ENCODE measurements around the gene MAP3K10. TPM values are rescaled to one million over a fixed set of nuclear protein-coding genes. Genes with fewer than 3 reads are reported as not detected.
"Not testable (repeated sequence)": the region's sequence is repeated elsewhere in the genome, so short reads cannot be mapped to it uniquely, and the experiment has no call there.

The MAP3K10 gene
- total RNA-seq, 2 donors from 2014 or later: 12.3 to 13.6 TPM

DNA sequence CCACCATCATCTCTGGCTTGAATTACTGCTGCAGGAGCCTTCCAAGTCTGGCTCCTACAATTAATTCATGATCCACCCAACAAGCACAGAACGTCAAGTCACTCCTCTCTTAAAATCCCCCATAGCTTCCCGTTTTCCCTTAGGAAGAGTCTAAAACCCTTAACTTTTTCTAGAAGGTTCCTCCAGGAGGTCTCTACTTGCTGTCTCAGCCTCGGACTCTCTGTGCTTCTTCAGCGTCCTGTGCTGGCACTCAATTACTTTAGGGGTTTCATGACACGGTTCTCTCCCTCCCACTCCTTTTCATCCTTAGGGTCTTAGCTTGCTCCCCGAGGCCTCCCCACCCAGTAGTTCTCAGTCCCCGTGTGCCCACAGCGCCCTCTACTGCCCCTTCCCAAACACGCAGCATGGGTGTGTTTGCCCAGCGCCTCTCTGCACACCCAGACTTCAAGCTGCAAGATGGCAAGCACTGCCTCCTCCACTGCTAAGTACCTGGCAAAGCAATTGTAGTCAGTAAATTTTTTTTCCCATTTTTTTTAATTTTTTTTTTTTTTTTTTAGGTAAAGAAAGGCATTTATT lies 25.8 kb upstream of the MAP3K10 start:
- no peak overlapping the region for H3K4me3 ChIP-seq
- H3K9me3 ChIP-seq: no peaks in the 10 kb centered on the region
- no peak overlapping the region for H3K27ac ChIP-seq
- TF ChIP-seq, protein P1, sequence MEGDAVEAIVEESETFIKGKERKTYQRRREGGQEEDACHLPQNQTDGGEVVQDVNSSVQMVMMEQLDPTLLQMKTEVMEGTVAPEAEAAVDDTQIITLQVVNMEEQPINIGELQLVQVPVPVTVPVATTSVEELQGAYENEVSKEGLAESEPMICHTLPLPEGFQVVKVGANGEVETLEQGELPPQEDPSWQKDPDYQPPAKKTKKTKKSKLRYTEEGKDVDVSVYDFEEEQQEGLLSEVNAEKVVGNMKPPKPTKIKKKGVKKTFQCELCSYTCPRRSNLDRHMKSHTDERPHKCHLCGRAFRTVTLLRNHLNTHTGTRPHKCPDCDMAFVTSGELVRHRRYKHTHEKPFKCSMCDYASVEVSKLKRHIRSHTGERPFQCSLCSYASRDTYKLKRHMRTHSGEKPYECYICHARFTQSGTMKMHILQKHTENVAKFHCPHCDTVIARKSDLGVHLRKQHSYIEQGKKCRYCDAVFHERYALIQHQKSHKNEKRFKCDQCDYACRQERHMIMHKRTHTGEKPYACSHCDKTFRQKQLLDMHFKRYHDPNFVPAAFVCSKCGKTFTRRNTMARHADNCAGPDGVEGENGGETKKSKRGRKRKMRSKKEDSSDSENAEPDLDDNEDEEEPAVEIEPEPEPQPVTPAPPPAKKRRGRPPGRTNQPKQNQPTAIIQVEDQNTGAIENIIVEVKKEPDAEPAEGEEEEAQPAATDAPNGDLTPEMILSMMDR (IDR thresholded peaks at IDR 0.05): peak; percentile 22 to 62
- H3K36me3 ChIP-seq: no peaks in the 10 kb centered on the region
- H3K4me1 ChIP-seq: no peaks in the 10 kb centered on the region
- H3K27me3 ChIP-seq: no peaks in the 10 kb centered on the region
- peak; percentile 64 for DNase-seq (ENCODE audit: low spot score)

DNA sequence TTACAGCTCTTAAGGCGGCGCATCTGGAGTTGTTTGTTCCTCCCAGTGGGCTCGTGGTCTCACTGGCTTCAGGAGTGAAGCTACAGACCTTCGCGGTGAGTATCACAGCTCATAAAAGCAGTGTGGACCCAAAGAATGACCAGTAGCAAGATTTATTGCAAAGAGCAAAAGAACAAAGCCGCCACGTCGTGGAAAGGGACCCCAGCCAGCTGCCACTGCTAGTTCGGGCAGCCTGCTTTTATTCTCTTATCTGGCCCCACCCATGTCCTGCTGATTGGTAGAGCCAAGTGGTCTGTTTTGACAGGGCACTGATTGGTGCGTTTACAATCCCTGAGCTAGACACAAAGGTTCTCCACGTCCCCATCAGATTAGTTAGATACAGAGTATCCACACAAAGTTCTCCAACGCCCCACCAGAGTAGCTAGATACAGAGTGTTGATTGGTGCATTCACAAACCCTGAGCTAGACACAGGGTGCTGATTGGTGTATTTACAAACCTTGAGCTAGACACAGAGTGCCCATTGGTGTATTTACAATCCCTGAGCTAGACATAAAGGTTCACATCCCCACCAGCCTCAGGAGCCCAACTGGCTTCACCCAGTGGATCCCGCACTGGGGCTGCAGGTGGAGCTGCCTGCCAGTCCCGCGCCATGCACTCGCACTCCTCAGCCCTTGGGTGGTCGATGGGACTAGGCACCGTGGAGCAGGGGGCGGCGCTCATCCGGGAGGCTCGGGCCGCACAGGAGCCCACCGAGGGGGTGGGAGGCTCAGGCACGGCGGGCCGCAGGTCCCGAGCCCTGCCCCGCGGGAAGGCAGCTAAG lies 21.5 kb upstream of the MAP3K10 start:
- H3K27ac ChIP-seq; H3K36me3 ChIP-seq; H3K27me3 ChIP-seq; H3K4me3 ChIP-seq; DNase-seq (ENCODE audit: low spot score); H3K4me1 ChIP-seq; H3K9me3 ChIP-seq: not testable (repeated sequence)

DNA sequence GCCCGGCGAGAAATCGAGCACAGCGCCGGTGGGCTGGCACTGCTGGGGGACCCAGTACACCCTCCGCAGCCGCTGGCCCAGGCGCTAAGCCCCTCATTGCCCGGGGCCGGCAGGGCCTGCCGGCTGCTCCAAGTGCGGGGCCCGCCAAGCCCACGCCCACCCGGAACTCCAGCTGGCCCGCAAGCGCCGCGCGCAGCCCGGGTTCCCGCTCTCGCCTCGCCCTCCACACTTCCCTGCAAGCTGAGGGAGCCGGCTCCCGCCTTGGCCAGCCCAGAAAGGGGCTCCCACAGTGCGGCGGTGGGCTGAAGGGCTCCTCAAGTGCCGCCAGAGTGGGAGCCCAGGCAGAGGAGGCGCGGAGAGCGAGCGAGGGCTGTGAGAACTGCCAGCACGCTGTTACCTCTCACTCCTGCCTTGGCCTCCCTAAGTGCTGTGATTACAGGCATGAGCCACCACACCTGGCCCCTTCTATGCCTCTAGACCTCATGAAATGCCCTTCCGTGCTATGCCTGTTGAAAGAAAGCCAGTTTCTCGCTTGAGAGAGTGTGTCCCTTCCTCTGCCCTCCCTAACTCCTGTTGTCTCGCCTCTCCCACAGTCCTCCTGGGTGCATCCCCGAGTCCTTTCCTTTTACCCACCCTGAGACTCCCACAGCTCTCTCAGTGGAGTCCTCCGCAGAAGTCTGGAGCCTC lies 20.8 kb upstream of the MAP3K10 start:
- H3K4me3 ChIP-seq; DNase-seq (ENCODE audit: low spot score); H3K9me3 ChIP-seq; H3K4me1 ChIP-seq; H3K27me3 ChIP-seq; H3K36me3 ChIP-seq; H3K27ac ChIP-seq: not testable (repeated sequence)

DNA sequence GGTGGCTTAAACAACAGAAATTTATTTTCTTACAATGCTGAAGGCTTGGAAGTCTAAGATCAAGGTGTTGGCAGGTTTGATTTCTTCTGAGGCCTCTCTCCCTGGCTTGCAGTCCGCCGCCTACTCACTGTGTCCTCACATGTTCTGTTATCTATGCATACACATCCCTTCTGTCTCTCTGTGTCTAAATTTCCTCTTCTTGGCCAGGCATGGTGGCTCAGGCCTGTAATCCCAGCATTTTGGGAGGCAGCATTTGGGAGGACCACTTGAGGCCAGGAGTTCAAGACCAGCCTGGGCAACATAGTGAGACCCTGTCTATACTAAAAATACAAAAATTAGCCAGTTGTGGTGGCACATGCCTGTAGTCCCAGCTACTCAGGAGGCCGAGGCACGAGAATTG lies 19.9 kb upstream of the MAP3K10 start:
- not testable (repeated sequence) for H3K4me3 ChIP-seq; H3K27ac ChIP-seq; DNase-seq (ENCODE audit: low spot score); H3K4me1 ChIP-seq; H3K9me3 ChIP-seq; H3K27me3 ChIP-seq; H3K36me3 ChIP-seq

DNA sequence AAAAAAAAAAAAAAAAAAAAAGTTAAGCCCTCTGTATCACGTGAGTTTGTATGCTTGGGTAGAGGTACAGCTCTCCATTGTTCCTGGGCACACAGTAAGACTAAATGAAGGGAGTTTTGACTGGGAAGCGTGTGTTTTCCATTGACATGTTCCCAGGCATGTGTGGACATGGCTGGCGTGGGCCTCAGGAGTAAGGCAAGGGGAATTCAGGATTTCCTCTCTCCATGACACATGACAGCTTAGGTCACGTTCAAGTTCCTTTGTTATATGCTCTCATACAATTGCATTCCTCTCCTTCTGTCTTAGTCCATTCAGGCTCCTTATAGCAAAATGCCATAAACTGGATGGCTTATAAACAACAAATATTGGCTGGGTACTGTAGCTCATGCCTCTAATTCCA lies 17.1 kb upstream of the MAP3K10 start:
- Histone ChIP-seq H3K27me3 (no peaks in the 10 kb centered on the region), H3K9me3 (no peaks in the 10 kb centered on the region), H3K4me3 (no peak overlapping the region), H3K36me3 (no peaks in the 10 kb centered on the region), H3K27ac (no peak overlapping the region), H3K4me1 (no peaks in the 10 kb centered on the region)
- DNase-seq (ENCODE audit: low spot score): no peak
- TF ChIP-seq, protein P1 (IDR thresholded peaks at IDR 0.05): no peak

DNA sequence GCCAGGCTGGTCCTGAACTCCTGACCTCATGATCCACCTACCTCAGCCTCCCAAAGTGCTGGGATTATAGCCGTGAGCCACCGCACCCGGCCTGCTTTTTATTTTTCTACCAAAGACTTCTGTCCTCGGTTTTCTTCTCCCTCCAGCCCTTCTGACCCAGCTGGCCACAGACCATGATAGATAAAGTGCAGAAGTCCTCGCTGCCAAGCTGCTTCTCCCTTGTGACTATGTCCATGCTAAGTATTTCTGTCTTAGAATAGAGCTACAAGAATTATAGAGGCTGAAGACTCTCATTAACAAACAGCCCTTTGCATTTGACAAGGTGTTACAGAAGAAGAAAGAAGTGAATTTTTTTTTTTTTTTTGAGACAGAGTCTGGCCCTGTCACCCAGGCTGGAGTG lies 15.4 kb upstream of the MAP3K10 start:
- TF ChIP-seq, protein P1 (IDR thresholded peaks at IDR 0.05): no peak
- DNase-seq (ENCODE audit: low spot score): no peak

DNA sequence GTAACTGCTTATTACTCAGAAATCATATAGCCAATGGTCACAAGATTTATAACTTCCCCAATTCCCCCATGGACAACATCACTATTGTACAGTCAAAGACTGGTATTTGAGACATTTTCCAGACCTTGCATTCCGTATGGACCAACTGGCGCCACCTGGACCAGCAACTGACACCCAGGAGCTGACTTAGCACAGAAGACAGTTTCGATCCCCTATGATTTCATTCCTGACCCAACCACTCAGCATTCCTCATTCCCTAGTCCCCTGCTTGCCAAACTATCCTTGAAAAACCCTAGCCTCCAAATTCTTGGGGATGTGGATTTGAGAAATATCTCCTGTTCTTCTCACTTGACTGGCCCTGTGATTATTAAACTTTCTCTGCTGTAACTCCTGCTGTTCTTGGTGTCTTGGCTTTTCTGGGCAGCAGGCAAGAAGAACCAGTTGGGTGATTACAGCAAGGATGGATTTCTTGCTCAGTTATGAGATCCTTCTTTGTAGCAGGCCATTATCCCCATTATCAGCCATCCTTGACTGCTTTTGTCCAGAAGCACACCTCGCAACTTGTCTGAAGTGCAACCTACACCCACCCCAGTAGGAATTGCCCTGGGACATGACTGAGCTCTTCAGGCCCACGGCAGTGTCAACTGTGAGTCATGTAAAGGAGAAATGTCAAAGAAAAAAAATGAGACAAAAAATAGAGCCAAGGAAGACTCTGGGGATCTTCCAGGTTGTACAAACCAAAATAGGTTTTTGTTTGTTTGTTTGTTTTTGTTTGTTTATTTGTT lies 13.7 kb upstream of the MAP3K10 start:
- DNase-seq (ENCODE audit: low spot score): no peak
- Histone ChIP-seq H3K36me3 (no peaks in the 10 kb centered on the region), H3K9me3 (no peaks in the 10 kb centered on the region), H3K4me3 (no peak overlapping the region), H3K27me3 (no peaks in the 10 kb centered on the region), H3K27ac (no peak overlapping the region), H3K4me1 (no peaks in the 10 kb centered on the region)
- TF ChIP-seq, protein P1 (IDR thresholded peaks at IDR 0.05): no peak

More for the DNA sequence above, 15.4 kb upstream of the MAP3K10 start:
- Histone ChIP-seq H3K9me3 (no peaks in the 10 kb centered on the region), H3K27ac (no peak overlapping the region), H3K4me3 (no peak overlapping the region), H3K4me1 (no peaks in the 10 kb centered on the region), H3K36me3 (no peaks in the 10 kb centered on the region), H3K27me3 (no peaks in the 10 kb centered on the region)

All from right atrium auricular region (tissue), 2 donors.